Measurements from ENCODE around the gene PRMT7.

- TF ChIP-seq CTCF (IDR thresholded peaks at IDR 0.05; ENCODE audit: control extremely low read depth in 1 of 3, insufficient read depth in 1 of 3, low read depth in 1 of 3, low read length in 3 of 3) (no peak), SIN3A (conservative IDR thresholded peaks at IDR 0.05 in 1 of 2, IDR thresholded peaks at IDR 0.05 in 1 of 2; ENCODE audit: low read depth in 1 of 2, low read length in 2 of 2) (no peak), TEAD4 (IDR thresholded peaks at IDR 0.05; ENCODE audit: low read depth, low read length) (no peak), BRCA1 (IDR thresholded peaks at IDR 0.05; ENCODE audit: low read depth, low read length) (no peak), EP300 (IDR thresholded peaks at IDR 0.05; ENCODE audit: borderline replicate concordance in 1 of 2, low read depth in 2 of 2, low read length in 2 of 2) (no peak), JUN (IDR thresholded peaks at IDR 0.05; ENCODE audit: low read depth, low read length) (no peak)
- TF ChIP-seq, protein P1, sequence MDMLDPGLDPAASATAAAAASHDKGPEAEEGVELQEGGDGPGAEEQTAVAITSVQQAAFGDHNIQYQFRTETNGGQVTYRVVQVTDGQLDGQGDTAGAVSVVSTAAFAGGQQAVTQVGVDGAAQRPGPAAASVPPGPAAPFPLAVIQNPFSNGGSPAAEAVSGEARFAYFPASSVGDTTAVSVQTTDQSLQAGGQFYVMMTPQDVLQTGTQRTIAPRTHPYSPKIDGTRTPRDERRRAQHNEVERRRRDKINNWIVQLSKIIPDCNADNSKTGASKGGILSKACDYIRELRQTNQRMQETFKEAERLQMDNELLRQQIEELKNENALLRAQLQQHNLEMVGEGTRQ (IDR thresholded peaks at IDR 0.05; ENCODE audit: low read length), result no peak
Measured at GRCh38 chr16:68297908-68298307, 12.9 kb upstream of the PRMT7 start.
